Ishikawa (cell line): Measurements from ENCODE around the gene MKNK1.
A peak's percentile ranks its signal among the peaks of the same experiment; 100 is the strongest.

Experiments used
- CEBPB ChIP-seq: IDR thresholded peaks from 2 replicates; pipeline ENCODE4 v1.6.1; 2012
- CREB1 ChIP-seq: IDR thresholded peaks from 2 replicates; pipeline ENCODE4 v1.6.1; 2012; ENCODE audit warnings: low read depth
- EGR1 ChIP-seq: IDR thresholded peaks from 2 replicates; pipeline ENCODE4 v1.6.1; 2012
- EP300 ChIP-seq: IDR thresholded peaks from 2 replicates; pipeline ENCODE4 v1.6.1; 2012; ENCODE audit warnings: borderline replicate concordance
- FOXM1 ChIP-seq: IDR thresholded peaks from 2 replicates; pipeline ENCODE4 v1.6.1; 2012; ENCODE audit warnings: low read depth, borderline replicate concordance
- NFIC ChIP-seq: IDR thresholded peaks from 2 replicates; pipeline ENCODE4 v1.6.1; 2012
- RAD21 ChIP-seq: IDR thresholded peaks from 2 replicates; pipeline ENCODE4 v1.6.1; 2012; ENCODE audit warnings: low read depth
- TAF1 ChIP-seq: IDR thresholded peaks from 2 replicates; pipeline ENCODE4 v1.6.1; 2012; ENCODE audit warnings: low read depth, mild to moderate bottlenecking
- TCF12 ChIP-seq: IDR thresholded peaks from 2 replicates; pipeline ENCODE4 v1.6.1; 2012; ENCODE audit warnings: low read depth
- TEAD4 ChIP-seq: IDR thresholded peaks from 2 replicates; pipeline ENCODE4 v1.6.1; 2012
- YY1 ChIP-seq: IDR thresholded peaks from 2 replicates; pipeline ENCODE4 v1.6.1; 2012; ENCODE audit warnings: low read depth
- ZBTB7A ChIP-seq: IDR thresholded peaks from 2 replicates; pipeline ENCODE4 v1.6.1; 2012; ENCODE audit warnings: low read depth
- TF ChIP-seq, protein P1 (sequence below): IDR thresholded peaks from 2 replicates; pipeline ENCODE4 v1.6.1; 2012
- TF ChIP-seq, protein P2 (sequence below): IDR thresholded peaks from 2 replicates; pipeline ENCODE4 v1.6.1; 2012
- TF ChIP-seq, protein P3 (sequence below): IDR thresholded peaks from 2 replicates; pipeline ENCODE4 v1.6.1; 2012; ENCODE audit warnings: low read depth, mild to moderate bottlenecking

MKNK1 gene

GRCh38 chr1:46643368-46643775, 39.3 kb upstream of the MKNK1 start:
- TF ChIP-seq RAD21 (0 out of 2 replicates have a peak, but pooled peaks have one; percentile 0), YY1 (no peak), NFIC (peak; percentile 94), EP300 (peak; percentile 43; the same call in 1 of the 2 replicates), CEBPB (0 out of 2 replicates have a peak, but pooled peaks have one; percentile 22), ZBTB7A (no peak), TCF12 (0 out of 2 replicates have a peak, but pooled peaks have one; percentile 49), TEAD4 (peak; percentile 60; the same call in 1 of the 2 replicates)

GRCh38 chr1:46642115-46642680, 38.1 kb upstream of the MKNK1 start:
- TF ChIP-seq TCF12 = no peak
- TF ChIP-seq, protein P1, sequence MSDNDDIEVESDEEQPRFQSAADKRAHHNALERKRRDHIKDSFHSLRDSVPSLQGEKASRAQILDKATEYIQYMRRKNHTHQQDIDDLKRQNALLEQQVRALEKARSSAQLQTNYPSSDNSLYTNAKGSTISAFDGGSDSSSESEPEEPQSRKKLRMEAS = no peak
- TF ChIP-seq TEAD4 = no peak
- no peak for TF ChIP-seq ZBTB7A

- TF ChIP-seq, protein P2, sequence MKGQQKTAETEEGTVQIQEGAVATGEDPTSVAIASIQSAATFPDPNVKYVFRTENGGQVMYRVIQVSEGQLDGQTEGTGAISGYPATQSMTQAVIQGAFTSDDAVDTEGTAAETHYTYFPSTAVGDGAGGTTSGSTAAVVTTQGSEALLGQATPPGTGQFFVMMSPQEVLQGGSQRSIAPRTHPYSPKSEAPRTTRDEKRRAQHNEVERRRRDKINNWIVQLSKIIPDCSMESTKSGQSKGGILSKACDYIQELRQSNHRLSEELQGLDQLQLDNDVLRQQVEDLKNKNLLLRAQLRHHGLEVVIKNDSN = no peak
Measured at GRCh38 chr1:46639547-46639946, 35.5 kb upstream of the MKNK1 start.

DNA sequence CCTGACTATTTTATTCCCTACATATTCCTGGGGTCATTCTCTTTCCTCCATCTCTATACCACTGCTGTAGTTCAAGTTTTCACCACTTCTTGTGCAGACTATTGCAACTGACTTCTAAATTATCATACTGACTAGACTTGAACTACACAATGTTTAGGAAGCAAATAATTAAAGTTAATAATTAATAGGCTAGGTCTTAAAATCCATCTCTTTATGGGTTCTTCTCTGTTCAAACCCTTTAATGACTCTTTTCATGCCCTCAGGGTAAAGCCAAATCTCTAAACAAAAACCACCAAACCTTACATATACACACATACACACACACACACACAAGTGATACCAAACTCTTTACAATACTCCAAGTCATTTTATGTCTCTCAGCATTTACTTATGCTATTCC, 34.9 kb upstream of the MKNK1 start:
- no peak for TF ChIP-seq FOXM1
- TF ChIP-seq, protein P1 = no peak

DNA sequence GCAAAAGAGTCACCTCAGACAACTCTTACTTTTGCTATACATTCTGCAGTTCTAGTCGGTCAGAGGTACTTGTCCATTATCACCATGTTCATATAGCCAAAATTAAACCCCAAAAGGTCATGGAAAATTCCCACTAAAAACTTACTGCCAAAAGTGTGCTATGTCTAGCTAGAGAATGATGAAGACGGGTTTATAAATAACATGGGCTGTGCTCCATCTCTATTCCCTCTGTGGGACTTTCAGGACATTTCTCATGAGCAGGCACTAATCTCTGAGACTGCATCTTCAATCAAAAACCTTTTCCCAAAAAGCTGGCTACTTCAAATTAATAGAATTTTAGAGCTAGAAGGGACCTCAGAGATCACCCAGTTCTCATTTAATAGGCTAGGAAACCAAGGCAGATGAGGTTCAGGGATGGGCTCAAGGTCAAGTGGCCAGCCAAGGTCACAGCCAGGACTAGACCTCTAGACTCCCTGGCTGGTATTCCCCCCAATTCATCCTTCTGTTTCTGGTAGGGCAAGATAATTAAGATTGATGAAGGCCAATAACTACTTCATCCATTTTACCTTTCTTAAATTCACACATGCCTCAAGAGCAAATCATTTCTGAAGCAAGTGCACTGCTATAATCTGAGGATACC, 33.5 kb upstream of the MKNK1 start:
- no peak for TF ChIP-seq TCF12
- TF ChIP-seq CREB1 = no peak
- TF ChIP-seq, protein P3, sequence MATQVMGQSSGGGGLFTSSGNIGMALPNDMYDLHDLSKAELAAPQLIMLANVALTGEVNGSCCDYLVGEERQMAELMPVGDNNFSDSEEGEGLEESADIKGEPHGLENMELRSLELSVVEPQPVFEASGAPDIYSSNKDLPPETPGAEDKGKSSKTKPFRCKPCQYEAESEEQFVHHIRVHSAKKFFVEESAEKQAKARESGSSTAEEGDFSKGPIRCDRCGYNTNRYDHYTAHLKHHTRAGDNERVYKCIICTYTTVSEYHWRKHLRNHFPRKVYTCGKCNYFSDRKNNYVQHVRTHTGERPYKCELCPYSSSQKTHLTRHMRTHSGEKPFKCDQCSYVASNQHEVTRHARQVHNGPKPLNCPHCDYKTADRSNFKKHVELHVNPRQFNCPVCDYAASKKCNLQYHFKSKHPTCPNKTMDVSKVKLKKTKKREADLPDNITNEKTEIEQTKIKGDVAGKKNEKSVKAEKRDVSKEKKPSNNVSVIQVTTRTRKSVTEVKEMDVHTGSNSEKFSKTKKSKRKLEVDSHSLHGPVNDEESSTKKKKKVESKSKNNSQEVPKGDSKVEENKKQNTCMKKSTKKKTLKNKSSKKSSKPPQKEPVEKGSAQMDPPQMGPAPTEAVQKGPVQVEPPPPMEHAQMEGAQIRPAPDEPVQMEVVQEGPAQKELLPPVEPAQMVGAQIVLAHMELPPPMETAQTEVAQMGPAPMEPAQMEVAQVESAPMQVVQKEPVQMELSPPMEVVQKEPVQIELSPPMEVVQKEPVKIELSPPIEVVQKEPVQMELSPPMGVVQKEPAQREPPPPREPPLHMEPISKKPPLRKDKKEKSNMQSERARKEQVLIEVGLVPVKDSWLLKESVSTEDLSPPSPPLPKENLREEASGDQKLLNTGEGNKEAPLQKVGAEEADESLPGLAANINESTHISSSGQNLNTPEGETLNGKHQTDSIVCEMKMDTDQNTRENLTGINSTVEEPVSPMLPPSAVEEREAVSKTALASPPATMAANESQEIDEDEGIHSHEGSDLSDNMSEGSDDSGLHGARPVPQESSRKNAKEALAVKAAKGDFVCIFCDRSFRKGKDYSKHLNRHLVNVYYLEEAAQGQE = no peak
- TF ChIP-seq, protein P1 = no peak
- TF ChIP-seq, protein P2 = no peak
- TF ChIP-seq CEBPB = no peak
- no peak for TF ChIP-seq TAF1
- no peak for TF ChIP-seq YY1

DNA sequence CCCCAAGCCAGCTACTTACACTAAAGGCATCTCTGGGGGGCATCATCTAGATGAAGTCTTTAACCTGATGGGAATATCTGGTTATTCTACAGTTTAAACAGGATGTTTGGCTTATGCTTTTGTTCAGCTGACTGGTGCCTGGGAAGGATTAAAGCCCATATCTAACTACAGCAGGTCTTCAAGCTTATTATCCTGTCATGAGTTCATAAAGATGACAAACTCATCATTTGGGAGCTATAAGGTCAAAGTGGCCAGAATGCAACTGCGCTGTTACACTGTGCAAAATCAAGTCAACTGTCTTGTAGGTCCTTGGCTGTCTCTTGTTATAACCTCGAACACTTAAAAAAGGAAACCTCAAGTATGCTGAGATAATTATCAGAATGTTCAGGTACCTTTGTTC, 31.1 kb upstream of the MKNK1 start:
- TF ChIP-seq YY1 (no peak), EP300 (no peak), RAD21 (no peak), NFIC (no peak), EGR1 (no peak), CEBPB (no peak), ZBTB7A (no peak), FOXM1 (no peak), CREB1 (no peak), TAF1 (no peak), TEAD4 (no peak)

DNA sequence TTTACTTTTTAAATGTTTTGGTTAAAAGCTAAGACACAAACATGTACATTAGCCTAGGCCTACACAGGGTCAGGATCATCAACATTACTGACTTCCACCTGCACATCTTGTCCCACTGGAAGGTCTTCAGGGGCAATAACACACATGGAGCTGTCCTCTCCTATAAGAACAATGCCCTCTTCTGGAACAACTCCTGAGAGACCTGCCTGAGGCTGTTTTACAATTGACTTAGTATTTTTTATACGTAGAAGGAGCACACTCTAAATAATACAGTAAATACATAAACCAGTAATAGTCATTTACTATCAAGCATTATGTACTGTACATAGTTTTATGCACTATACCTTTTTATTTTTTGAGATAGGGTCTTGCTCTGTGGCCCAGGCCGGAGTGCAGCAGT, 26.7 kb upstream of the MKNK1 start:
- TF ChIP-seq EP300 = no peak

DNA sequence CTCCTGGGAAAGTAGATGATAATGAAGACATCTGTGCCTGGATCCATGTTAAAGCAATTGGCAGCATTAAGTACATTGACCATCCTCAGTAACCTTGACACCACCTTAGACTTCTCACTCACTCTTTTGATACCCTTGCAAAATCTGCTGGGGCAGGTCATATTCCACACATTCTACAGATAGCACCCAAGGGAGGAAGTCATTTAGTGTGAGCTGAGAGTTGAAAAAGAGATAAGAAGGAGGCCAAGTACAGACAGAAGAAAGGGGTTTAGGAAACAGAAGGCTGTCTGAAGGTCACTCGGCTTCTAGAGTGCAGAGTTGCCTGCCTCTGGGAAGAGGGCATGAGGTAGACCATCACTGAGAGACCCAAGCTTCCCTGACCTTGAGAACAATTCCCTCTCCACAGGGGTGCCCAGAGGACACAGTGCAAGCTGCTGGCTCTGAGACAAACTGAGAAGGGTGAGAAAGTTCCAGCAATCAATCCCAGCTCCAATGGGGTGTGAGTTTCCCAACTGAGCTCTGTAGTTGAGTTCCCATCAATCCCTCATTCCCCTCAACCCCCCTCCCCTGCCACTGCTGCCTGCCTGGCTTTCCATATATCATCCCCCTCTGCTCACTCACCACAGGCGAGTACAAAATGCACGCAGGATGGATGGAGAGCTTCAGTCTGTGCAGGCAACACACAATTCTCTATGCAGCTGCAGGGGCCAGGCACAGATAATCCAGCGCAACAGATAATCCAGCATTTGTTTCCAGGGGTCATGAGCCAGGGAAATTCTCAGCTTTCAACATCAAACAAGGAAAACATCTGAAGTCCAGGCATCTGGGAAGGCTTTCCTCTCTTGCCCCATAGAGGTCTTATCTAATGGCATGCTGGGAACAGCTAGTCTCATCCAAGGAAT, 19.9 kb upstream of the MKNK1 start:
- TF ChIP-seq, protein P3 = no peak
- TF ChIP-seq TAF1 (no peak), CEBPB (no peak), ZBTB7A (no peak)
